VCaP (cell line): Measurements from ENCODE around the gene CTNNBL1.
A peak's percentile ranks its signal among the peaks of the same experiment; 100 is the strongest.

Source experiments
- H3K27ac ChIP-seq: fragments of 450-650 bp; 2 replicates; pipeline ENCODE4 v1.5.1; 2017
- TF ChIP-seq, protein P1 (sequence below): fragments of 450-650 bp; conservative IDR thresholded peaks from 2 replicates; pipeline ENCODE4 v1.5.1; 2017; ENCODE audit warnings: mild to moderate bottlenecking, moderate library complexity

Gene CTNNBL1

DNA sequence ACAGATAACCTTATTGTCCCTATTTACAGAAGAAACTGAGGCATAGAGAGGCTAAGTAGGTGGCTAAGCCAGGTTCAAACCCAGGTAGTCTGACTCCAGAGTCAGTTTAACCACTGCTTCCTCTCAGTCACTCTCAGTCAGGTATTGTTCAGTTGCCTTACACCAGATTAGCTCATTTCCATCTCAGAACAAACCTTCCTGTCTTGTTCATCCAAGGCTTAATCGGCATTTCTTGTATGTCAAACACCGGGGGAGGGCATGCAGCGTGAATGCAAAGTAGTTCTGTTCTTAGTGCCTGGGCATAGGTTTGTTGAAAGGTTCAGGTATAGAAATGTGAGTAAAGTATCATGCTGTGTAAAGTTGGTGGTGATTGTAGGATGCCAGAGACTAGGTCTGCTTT lies 51.7 kb downstream of the CTNNBL1 start:
- no peak overlapping the region for H3K27ac ChIP-seq
- TF ChIP-seq, protein P1, sequence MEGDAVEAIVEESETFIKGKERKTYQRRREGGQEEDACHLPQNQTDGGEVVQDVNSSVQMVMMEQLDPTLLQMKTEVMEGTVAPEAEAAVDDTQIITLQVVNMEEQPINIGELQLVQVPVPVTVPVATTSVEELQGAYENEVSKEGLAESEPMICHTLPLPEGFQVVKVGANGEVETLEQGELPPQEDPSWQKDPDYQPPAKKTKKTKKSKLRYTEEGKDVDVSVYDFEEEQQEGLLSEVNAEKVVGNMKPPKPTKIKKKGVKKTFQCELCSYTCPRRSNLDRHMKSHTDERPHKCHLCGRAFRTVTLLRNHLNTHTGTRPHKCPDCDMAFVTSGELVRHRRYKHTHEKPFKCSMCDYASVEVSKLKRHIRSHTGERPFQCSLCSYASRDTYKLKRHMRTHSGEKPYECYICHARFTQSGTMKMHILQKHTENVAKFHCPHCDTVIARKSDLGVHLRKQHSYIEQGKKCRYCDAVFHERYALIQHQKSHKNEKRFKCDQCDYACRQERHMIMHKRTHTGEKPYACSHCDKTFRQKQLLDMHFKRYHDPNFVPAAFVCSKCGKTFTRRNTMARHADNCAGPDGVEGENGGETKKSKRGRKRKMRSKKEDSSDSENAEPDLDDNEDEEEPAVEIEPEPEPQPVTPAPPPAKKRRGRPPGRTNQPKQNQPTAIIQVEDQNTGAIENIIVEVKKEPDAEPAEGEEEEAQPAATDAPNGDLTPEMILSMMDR, result no peak

GRCh38 chr20:37748015-37748414 lies 54.2 kb downstream of the CTNNBL1 start:
- TF ChIP-seq, protein P1, result no peak
- peak overlapping the region; percentile 92 for H3K27ac ChIP-seq

GRCh38 chr20:37749218-37749617 lies 55.4 kb downstream of the CTNNBL1 start:
- TF ChIP-seq, protein P1, result no peak
- peak overlapping the region; percentile 92 for H3K27ac ChIP-seq

GRCh38 chr20:37749620-37750403 lies 56.0 kb downstream of the CTNNBL1 start:
- H3K27ac ChIP-seq, result peak overlapping the region; percentile 92

DNA sequence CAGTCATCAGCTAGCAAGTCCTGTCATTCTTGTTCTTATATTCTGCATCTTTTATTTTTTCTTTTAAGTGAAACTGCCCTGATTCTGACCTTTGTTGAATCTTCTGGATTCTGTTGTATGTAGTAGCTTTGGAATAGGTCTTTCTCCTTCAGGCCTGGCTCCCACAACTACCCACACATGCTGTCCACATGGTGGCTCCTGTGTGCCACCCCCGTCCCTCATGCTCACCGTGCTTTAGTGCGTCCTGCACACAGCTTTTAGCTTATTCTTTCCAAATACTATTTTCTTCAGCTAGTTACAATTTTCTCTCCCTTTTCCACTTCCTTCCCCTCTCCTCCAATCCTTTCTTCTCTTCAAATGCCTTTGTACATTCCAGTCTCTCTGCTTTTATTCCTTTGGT lies 61.8 kb downstream of the CTNNBL1 start:
- TF ChIP-seq, protein P1, result peak; percentile 81
- peak overlapping the region; percentile 37 for H3K27ac ChIP-seq

More at GRCh38 chr20:37749620-37750403, 56.0 kb downstream of the CTNNBL1 start:
- TF ChIP-seq, protein P1, result no peak

DNA sequence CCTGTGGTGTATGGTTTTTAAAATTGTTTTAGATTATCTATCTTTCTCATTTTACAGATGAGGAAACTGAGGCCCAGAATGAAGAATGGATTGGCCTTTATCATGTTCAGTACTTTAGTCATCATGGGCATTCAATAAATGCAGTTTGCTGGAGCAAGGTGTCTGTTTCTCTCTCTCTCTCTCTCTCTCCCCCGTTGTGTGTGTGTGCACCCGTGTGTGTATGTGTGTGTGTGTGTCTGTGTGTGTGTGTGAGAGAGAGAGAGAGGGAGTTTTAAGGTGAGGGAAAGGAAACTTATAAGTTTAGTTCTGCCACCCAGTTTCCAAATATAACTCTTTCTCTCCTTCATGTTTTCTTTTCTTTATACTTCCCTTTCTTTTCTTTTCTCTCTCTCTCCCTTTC lies 62.4 kb downstream of the CTNNBL1 start:
- H3K27ac ChIP-seq, result peak overlapping the region; percentile 37
- TF ChIP-seq, protein P1, result no peak

- TF ChIP-seq, protein P1, result peak; percentile 49
- peak overlapping the region; percentile 86 for H3K27ac ChIP-seq
Measured at GRCh38 chr20:37757550-37757949, 63.7 kb downstream of the CTNNBL1 start.
